Kidney epithelial cell (primary cell): ENCODE results near the gene PRKRA. TPM values are rescaled to one million over a fixed set of nuclear protein-coding genes. Genes with fewer than 3 reads are reported as not detected.

Source experiments
- DNase-seq: peaks from one replicate; pipeline ENCODE4 v3.0.0-alpha.2; 2010; ENCODE audit warnings: low read depth
- H3K27me3 ChIP-seq: 2 replicates; pipeline ENCODE4 v1.6.0; 2011; ENCODE audit warnings: low read length; ENCODE audit not compliant: control insufficient read depth, insufficient read depth
- H3K36me3 ChIP-seq: 2 replicates; pipeline ENCODE4 v1.5.1; 2011; ENCODE audit warnings: low read length; ENCODE audit not compliant: control insufficient read depth, insufficient read depth
- H3K4me3 ChIP-seq: 2 replicates; pipeline ENCODE4 v1.5.1; 2011; ENCODE audit warnings: low read depth, mild to moderate bottlenecking, control low read depth, low read length
- CTCF ChIP-seq: IDR thresholded peaks from 2 replicates; pipeline ENCODE4 v1.5.1; 2011; ENCODE audit warnings: mild to moderate bottlenecking, moderate library complexity, low read length, control low read depth, inconsistent platforms; ENCODE audit not compliant: insufficient read depth, poor library complexity, severe bottlenecking
- total RNA-seq: library from RNA; depleted of rRNA; stranded (reverse); fragments of >200 nt; gene quantifications from 2 replicates; pipeline ENCODE4 v1.2.3, GENCODE V29; 2015

The PRKRA gene
- total RNA-seq, 1 donor from 2014 or later = 50.4 TPM

GRCh38 chr2:178394859-178395258, 56.1 kb downstream of the PRKRA start:
- Histone ChIP-seq H3K27me3 (no peaks in the 10 kb centered on the region), H3K36me3 (no peaks in the 10 kb centered on the region), H3K4me3 (no peak overlapping the region)
- TF ChIP-seq CTCF = no peak
- DNase-seq = no peak

GRCh38 chr2:178392215-178392614, 58.8 kb downstream of the PRKRA start:
- TF ChIP-seq CTCF = no peak
- no peak overlapping the region for H3K4me3 ChIP-seq
- no peaks in the 10 kb centered on the region for H3K36me3 ChIP-seq
- DNase-seq = no peak
- H3K27me3 ChIP-seq = no peaks in the 10 kb centered on the region

- Histone ChIP-seq H3K36me3 (no peaks in the 10 kb centered on the region), H3K27me3 (no peaks in the 10 kb centered on the region), H3K4me3 (no peak overlapping the region)
- TF ChIP-seq CTCF = no peak
- no peak for DNase-seq
These were observed 59.3 kb downstream of the PRKRA start for GRCh38 chr2:178391701-178392100.

- no peak for DNase-seq
- Histone ChIP-seq H3K36me3 (no peaks in the 10 kb centered on the region), H3K4me3 (no peak overlapping the region), H3K27me3 (no peaks in the 10 kb centered on the region)
- no peak for TF ChIP-seq CTCF
These were observed 62.7 kb downstream of the PRKRA start for GRCh38 chr2:178388287-178388686.

GRCh38 chr2:178386986-178387597, 63.9 kb downstream of the PRKRA start:
- H3K36me3 ChIP-seq = no peaks in the 10 kb centered on the region
- H3K4me3 ChIP-seq = no peak overlapping the region
- TF ChIP-seq CTCF = no peak
- DNase-seq = no peak
- H3K27me3 ChIP-seq = no peaks in the 10 kb centered on the region

- Histone ChIP-seq H3K27me3 (no peaks in the 10 kb centered on the region), H3K36me3 (no peaks in the 10 kb centered on the region), H3K4me3 (no peak overlapping the region)
- DNase-seq = no peak
- TF ChIP-seq CTCF = no peak
These were observed 65.3 kb downstream of the PRKRA start for GRCh38 chr2:178385595-178386148.
